Duodenal mucosa (tissue), 2 donors: ENCODE data around the gene TJP3.

Experiments
- H3K27ac ChIP-seq: one replicate; pipeline ENCODE4 v1.7.0; 2013; ENCODE audit warnings: low read depth, low read length
- H3K27me3 ChIP-seq, 2 donors: one replicate each; pipeline ENCODE4 v1.7.0; 2013; ENCODE audit warnings: low read length in 2 of 2, control low read depth in 1 of 2; ENCODE audit not compliant: insufficient read depth in 2 of 2, control insufficient read depth in 1 of 2
- H3K36me3 ChIP-seq, 2 donors: one replicate each; pipeline ENCODE4 v1.7.0; 2013; ENCODE audit warnings: low read length in 2 of 2, control low read depth in 1 of 2; ENCODE audit not compliant: insufficient read depth in 2 of 2, control insufficient read depth in 1 of 2
- H3K4me1 ChIP-seq, 2 donors: one replicate each; pipeline ENCODE4 v1.7.0; 2013; ENCODE audit warnings: low read length in 2 of 2, control low read depth in 1 of 2; ENCODE audit not compliant: insufficient read depth in 2 of 2, control insufficient read depth in 1 of 2
- H3K4me3 ChIP-seq, 2 donors: one replicate each; pipeline ENCODE4 v1.7.0; 2013; ENCODE audit warnings: low read length in 2 of 2, low read depth in 1 of 2
- H3K9ac ChIP-seq, 2 donors: one replicate each; pipeline ENCODE4 v1.7.0; 2013; ENCODE audit warnings: low read length in 2 of 2, low read depth in 1 of 2
- H3K9me3 ChIP-seq, 2 donors: one replicate each; pipeline ENCODE4 v1.7.0; 2013; ENCODE audit warnings: low read length in 2 of 2, control low read depth in 1 of 2; ENCODE audit not compliant: control insufficient read depth in 1 of 2

TJP3 gene

DNA sequence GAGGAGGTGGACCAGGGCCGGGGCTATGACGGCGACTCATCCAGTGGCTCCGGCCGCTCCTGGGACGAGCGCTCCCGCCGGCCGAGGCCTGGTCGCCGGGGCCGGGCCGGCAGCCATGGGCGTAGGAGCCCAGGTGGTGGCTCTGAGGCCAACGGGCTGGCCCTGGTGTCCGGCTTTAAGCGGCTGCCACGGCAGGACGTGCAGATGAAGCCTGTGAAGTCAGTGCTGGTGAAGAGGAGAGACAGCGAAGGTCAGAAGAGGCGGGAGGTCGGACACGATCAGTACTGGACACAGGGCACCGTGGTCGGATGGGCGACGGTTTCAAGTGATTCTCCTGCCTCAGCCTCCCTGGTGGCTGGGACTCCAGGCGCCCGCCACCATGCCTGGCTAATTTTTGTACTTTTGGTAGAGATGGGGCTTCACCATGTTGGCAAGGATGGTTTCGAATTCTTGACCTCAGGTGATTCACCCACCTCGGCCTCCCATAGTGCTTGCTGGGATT, 22.3 kb downstream of the TJP3 start:
- H3K9ac ChIP-seq = no peak overlapping the region
- H3K4me1 ChIP-seq = peaks cover 3 to 9% of the 10 kb centered on the region in 2 donors
- no peak overlapping the region for H3K27ac ChIP-seq
- H3K4me3 ChIP-seq = no peak overlapping the region
- no peaks in the 10 kb centered on the region for H3K27me3 ChIP-seq
- no peaks in the 10 kb centered on the region for H3K9me3 ChIP-seq
- peaks cover 18 to 44% of the 10 kb centered on the region in 2 donors for H3K36me3 ChIP-seq

DNA sequence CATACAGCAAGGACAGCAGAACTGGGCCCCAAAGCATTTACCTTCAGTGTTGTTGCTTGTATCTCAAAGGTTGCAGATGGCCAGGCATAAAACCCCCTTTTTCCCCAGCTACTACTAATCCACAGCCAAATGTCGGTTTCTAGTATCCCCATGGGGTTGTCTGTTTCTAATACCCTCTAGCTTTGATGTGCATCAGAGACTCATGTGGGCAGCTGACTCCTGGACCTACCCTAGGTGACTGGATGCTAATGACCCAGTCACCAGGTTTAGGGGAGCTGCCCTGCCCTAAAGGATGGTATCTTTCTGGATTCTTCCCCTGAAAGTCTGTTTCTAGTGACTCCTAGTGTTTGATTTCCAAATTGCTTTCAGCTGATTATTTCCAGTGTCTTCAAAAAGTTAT, 23.9 kb downstream of the TJP3 start:
- Histone ChIP-seq H3K4me3 (no peak overlapping the region), H3K36me3 (peaks cover 24 to 59% of the 10 kb centered on the region in 2 donors), H3K4me1 (no peaks in the 10 kb centered on the region), H3K9ac (no peak overlapping the region), H3K9me3 (no peaks in the 10 kb centered on the region), H3K27ac (no peak overlapping the region), H3K27me3 (no peaks in the 10 kb centered on the region)

GRCh38 chr19:3733549-3734309, 25.5 kb downstream of the TJP3 start:
- Histone ChIP-seq H3K36me3 (peaks cover 31 to 70% of the 10 kb centered on the region in 2 donors), H3K9ac (no peak overlapping the region), H3K4me1 (no peaks in the 10 kb centered on the region), H3K4me3 (no peak overlapping the region), H3K27me3 (no peaks in the 10 kb centered on the region), H3K9me3 (no peaks in the 10 kb centered on the region), H3K27ac (no peak overlapping the region)

DNA sequence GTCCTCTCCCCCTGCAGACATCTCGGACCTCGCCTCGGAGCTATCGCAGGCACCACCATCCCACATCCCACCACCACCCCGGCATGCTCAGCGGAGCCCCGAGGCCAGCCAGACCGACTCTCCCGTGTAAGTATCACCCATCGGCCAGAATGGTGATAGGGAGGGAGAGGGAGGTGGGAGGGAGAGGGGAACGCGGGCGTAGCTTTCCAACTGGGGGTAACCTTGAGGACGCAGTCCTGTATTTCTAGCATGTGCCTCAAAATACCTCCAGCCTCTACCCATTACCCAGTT, 26.1 kb downstream of the TJP3 start:
- Histone ChIP-seq H3K27ac (no peak overlapping the region), H3K9ac (no peak overlapping the region), H3K4me1 (no peaks in the 10 kb centered on the region), H3K9me3 (no peaks in the 10 kb centered on the region), H3K27me3 (no peaks in the 10 kb centered on the region), H3K36me3 (peaks cover 31 to 74% of the 10 kb centered on the region in 2 donors), H3K4me3 (no peak overlapping the region)

DNA sequence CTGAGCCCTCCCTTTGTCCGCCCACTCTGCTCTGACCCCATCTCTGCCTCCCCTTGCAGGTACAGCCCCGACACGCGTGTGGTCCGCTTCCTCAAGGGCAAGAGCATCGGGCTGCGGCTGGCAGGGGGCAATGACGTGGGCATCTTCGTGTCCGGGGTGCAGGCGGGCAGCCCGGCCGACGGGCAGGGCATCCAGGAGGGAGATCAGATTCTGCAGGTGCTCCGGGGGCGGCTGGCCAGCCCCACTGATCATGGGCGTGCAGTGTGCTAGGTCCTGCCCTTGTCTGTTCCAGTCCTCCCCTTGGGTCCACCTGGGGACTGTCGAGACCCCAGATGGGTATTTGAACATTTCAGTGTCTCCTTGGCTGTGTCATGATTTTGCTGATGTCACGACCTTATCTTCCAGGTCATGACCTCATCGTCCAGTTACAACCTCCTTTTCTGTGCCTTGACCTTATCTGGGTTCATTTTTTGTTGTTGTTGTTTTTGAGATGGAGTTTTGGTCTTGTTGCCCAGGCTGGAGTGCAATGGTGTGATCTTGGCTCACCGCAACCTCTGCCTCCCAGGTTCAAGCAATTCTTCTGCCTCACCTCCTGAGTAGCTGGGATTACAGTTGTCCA, 28.0 kb downstream of the TJP3 start:
- Histone ChIP-seq H3K4me3 (no peak overlapping the region), H3K9ac (no peak overlapping the region), H3K4me1 (no peaks in the 10 kb centered on the region), H3K27me3 (no peaks in the 10 kb centered on the region), H3K9me3 (no peaks in the 10 kb centered on the region), H3K27ac (no peak overlapping the region), H3K36me3 (peaks cover 31 to 67% of the 10 kb centered on the region in 2 donors)

GRCh38 chr19:3737487-3738205, 29.5 kb downstream of the TJP3 start:
- Histone ChIP-seq H3K27me3 (no peaks in the 10 kb centered on the region), H3K4me3 (no peak overlapping the region), H3K36me3 (peaks cover 25 to 62% of the 10 kb centered on the region in 2 donors), H3K27ac (no peak overlapping the region), H3K4me1 (no peaks in the 10 kb centered on the region), H3K9me3 (no peaks in the 10 kb centered on the region), H3K9ac (no peak overlapping the region)

DNA sequence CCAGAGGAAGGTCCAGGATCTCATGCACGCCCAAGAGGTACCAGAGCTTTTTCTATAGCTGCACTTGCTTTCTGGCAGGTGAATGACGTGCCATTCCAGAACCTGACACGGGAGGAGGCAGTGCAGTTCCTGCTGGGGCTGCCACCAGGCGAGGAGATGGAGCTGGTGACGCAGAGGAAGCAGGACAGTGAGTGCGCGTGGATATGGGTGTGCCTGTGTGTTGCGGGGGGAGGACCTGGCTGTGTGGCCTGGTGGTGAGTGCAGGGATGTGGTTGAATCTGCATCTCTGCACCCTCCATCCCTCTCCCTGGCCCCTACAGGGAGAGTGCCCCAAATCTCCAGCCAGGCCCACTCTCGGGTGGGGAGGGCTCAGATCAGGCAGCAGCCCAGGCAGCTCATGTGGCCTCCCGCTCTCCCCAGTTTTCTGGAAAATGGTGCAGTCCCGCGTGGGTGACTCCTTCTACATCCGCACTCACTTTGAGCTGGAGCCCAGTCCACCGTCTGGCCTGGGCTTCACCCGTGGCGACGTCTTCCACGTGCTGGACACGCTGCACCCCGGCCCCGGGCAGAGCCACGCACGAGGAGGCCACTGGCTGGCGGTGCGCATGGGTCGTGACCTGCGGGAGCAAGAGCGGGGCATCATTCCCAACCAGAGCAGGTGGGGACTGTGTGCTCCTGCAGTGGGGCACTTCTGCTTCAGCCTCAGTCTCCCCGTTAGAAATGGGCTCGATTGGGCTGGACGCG, 30.5 kb downstream of the TJP3 start:
- Histone ChIP-seq H3K9ac (no peak overlapping the region), H3K4me3 (no peak overlapping the region), H3K27ac (no peak overlapping the region), H3K36me3 (peaks cover 22 to 61% of the 10 kb centered on the region in 2 donors), H3K9me3 (no peaks in the 10 kb centered on the region), H3K4me1 (no peaks in the 10 kb centered on the region), H3K27me3 (no peaks in the 10 kb centered on the region)

DNA sequence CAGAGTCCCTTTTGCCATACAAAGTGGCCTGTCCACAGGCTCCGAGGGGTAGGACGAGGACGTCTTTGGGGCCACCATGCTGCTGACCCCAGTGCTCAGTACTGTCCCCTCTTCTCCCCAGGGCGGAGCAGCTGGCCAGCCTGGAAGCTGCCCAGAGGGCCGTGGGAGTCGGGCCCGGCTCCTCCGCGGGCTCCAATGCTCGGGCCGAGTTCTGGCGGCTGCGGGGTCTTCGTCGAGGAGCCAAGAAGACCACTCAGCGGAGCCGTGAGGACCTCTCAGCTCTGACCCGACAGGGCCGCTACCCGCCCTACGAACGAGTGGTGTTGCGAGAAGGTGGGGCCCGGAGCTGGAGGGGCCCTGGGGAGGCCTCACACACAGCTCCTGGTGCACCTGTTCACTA, 32.2 kb downstream of the TJP3 start:
- Histone ChIP-seq H3K9me3 (no peaks in the 10 kb centered on the region), H3K4me1 (no peaks in the 10 kb centered on the region), H3K36me3 (peaks cover 14 to 53% of the 10 kb centered on the region in 2 donors), H3K27ac (no peak overlapping the region), H3K27me3 (no peaks in the 10 kb centered on the region), H3K4me3 (no peak overlapping the region), H3K9ac (no peak overlapping the region)

- Histone ChIP-seq H3K27ac (no peak overlapping the region), H3K9ac (no peak overlapping the region), H3K9me3 (no peaks in the 10 kb centered on the region), H3K36me3 (peaks cover 0 to 43% of the 10 kb centered on the region in 2 donors), H3K4me1 (no peaks in the 10 kb centered on the region), H3K4me3 (no peak overlapping the region), H3K27me3 (no peaks in the 10 kb centered on the region)
Measured at GRCh38 chr19:3743486-3743885, 35.3 kb downstream of the TJP3 start.
